HG03095 (cell line): Measurements from ENCODE around the gene RRAGD.

Source experiments
- ATAC-seq: cut with Tn5 transposase; IDR thresholded peaks from one replicate; pipeline ENCODE4 v1.9.1; 2021; ENCODE audit warnings: moderate library complexity; ENCODE audit not compliant: unreplicated experiment

The RRAGD gene

DNA sequence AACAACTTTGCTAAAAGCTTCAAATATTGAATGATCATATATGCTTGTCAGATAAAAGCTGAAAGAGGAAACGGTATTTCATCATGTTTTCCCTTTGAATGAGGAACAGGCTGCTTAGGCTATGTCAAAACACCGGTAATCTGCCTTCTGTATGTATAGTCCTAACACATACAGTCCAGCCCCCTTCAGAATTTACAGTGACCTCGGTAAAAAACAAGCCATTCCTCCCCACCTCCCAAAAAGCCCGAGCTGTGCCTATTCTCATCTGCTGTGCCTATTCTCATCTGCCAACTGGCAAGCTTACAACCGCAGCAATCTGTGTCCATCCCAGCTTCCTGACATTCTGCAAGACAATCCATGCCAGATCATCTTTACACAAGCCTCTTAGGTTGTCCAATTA is 32.8 kb downstream of the RRAGD start:
- ATAC-seq: no peak

DNA sequence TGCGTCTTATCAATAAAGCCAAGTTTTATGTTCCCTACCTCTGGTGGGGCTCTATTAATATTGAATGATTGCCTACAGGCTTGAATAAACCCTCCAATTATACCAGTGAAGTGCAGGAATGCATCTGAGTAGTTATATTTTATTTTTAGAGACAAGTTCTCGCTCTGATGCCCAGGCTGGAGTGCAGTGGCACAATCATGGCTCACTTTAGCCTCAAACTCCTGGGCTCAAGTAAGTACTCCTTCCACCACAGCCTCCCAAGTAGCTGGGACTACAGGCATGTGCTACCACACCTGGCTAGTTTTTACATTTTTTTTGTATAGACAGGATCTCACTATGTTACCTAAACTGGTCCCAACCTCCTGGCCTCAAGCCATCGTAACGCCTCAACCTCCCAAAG is 33.4 kb downstream of the RRAGD start:
- ATAC-seq: no peak

DNA sequence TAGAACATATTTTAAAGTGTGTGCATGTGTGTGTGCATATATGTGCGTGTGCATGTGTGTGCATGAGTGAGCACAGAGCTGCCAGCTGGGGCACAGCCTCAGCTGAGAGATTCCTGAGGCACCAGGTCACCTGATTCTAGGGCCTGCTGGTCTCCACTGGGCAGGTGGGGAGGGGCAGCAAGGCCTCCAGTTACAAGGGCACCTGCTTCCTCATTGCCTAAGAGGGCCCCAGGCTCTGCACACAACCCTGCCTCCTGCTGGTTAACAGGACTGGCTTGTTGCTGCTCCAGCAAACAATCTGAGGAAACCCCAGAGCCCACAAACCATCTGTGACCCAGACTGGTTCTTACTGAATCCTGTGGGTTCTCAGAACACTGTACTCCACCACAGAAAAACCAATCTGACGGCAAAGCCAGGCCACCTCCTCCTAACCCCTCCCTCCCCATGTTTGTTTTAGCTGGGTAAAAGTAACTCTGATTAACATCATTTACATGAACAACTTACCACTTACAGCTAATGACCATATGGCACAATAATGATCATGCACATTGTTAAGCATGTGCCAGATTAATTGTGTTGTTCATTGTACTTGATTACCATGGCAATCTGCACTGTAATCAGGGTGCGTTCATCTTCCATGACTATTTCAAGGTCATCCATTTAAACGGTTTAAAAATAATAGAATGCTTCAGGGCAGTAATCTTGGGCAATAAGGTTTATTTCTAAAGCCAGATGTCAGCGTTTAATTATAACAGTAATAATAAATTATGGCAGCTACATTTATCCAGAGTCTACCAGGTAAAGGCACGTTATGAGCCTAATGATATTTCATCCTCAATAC is 36.4 kb downstream of the RRAGD start:
- ATAC-seq: peak; percentile 64

DNA sequence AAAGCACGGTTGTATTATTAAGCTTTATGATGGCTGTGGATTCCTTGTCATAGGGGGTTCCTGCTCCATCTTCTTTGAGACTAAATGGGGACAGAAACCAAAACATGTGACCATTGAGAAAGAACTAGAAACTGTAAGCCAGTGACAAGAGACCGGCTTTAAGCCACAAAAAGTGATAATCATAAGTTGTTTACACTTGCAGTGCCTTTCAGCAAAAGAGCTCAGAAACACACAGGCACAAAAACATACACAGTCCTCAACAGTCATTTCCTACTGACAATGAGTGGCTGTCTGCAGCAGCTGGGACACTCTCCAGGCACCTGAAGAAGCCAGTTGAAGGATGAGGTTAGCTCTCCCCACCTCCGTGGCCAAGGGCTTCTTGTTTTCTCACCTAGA is 39.6 kb downstream of the RRAGD start:
- ATAC-seq: peak; percentile 50

DNA sequence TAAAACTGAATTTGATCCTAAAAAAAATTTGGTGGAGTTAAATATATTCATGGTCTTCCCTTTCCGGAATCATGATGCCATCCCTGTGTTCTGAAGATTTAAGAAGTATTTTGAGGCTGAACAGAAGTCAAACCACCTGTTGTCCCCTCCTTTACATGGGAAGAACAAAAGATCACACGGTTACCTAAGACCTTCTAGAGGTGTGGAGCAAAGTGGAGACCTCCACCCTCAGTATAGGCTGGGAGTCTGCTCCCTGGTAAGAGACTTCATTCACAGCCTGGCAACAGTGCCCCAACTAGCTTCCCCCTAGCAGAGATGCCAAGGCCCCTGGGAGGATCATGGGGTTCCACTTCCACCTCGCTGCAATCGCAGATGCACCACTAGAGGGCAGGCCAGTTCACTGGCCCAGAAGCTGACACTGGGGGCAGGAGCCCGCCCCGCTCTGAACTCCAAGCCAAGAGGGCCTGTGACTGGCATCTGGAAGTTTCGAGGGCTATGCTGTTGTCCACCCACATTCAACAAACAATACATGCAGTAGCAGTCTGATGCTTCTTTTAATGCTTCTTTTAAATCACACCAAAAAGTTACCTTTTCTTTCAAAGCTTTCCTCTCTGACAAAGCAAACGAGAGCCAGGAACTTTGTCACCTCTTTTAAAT is 40.1 kb downstream of the RRAGD start:
- ATAC-seq: peak; percentile 59

DNA sequence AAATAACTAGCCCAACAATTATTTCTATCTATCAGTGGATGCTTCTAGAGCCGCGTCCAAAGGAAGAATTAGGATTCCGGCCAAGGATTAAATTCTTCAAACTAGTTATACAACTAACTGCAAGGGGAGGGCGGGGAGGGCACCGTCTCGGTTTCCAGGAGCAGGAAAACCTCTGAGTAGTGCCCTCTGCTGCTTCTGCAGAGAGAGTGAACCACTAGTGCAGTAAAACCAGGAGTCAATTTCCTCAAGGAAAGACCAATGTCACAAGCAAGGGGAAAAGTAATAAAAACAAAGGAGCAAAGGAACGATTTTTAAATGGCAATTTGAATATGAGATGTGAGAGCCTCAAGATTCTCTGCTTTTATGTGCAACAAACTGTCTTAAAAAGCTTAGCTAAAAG is 43.1 kb downstream of the RRAGD start:
- no peak for ATAC-seq

DNA sequence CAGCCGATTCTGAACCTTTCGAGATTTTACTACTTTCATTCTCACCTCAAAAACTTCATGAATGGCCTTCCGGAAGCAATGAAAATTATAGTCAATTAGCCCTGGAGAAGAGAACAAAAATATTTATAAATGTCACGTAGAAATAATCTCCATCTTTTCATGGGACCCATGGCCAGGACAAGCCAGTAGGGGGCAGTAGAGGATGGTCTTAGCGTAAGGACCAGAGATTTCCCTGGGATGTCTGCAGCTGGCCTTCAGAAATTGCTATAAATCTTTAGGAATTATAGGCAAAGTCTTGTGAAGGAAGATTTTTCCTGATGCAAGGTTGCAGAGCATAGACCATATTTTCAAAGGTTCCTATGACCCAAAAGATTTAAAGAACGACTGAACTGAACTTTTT is 44.0 kb downstream of the RRAGD start:
- no peak for ATAC-seq

DNA sequence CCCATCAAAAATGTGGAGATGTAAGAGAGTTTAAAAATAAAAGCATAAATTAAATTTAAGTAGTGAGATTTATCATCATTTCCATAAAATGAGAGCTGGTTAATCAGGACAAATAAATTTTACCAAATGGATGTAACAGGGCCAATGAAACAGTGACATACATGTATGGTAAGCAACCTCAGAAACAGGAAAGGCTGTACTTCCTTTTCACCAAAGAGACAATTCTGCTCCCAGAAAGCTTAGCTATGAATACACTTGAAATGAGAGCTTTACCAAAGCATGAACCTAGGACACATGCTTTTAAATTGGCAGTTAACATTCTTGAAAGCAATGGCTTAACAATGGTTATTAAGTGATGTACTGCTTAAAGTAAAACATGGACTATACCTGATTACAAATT is 47.5 kb downstream of the RRAGD start:
- ATAC-seq: no peak

DNA sequence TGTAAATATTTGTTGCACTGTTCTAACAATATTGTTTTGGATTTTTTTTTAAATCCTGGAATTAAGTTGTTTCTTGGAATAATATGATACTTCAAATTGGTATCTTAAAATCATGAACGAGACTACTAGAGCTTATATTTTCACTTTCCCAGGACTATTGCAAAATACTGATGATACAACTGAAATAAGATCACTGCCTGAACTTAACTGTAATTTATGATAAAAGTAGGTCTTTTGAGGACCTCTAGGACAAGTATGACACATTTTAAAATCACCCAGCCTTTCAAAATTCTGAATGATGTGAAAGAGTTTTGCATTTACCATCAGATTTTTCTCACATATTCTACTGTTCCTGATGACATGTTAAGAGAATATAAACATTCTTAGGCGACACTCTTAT is 50.9 kb downstream of the RRAGD start:
- no peak for ATAC-seq

DNA sequence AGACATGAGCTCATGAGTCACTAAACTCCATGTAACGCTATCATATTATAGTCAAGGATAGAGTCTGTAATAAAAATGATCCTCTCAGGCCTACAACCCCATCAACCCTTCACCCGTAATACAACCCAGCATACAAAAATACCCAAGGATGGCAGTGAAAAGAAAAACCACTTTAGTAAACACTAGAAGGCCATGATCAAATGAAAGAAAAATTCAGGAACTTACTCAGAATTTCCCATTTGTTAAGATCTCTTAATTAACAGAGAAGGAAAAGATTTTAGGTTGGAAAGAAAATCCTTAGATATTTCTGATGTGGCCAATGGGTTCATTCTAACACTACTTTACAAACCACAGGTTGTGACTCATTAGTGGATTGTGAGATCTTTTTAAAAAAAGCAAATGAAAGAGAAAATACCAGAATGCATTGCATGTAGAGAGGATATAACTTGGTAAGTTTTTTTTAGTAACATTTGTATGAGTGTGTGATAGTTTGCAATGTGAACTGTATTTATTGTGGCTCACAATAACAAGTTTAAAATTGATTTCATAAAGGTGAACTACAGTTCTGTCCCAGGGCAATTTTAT is 51.6 kb downstream of the RRAGD start:
- peak; percentile 52 for ATAC-seq

DNA sequence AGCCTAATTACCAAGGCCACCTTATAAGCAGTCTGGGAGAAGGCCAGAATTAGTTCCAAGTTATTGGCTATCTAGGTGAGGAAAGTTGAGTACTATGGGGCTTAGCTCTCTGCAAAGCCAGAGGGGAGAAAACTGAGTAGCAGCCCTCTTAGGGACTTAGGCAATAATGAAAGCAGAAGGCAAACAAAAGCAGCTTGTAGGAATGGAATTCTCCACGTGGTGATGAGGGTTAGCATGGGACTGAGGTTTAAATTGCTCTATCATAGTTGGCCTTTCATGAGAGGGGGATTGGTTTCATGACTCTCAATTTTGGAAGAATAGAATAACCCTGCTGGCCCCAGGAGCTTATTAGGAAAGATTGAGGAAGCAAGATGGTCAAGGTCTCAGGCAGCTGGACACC is 52.5 kb downstream of the RRAGD start:
- ATAC-seq: no peak

DNA sequence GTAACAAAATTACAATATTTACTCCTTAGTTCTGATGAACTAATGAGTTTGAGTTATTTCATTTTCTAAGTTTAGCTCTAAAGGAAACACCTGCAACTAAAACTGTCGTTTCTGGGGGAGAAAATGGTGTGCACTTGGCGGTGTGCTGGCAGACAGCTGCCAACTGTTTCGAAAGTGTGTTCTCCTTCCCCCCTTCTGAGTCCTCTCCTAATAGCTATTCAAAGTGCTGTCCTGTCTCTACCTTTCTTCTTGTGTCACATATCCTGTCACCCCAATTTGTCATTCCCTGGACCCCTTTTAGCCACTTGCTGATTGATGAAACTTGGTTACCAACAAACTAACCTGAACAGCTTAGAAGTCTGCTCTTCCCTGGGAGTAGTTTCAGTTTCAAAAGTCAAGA is 54.7 kb downstream of the RRAGD start:
- peak; percentile 40 for ATAC-seq

DNA sequence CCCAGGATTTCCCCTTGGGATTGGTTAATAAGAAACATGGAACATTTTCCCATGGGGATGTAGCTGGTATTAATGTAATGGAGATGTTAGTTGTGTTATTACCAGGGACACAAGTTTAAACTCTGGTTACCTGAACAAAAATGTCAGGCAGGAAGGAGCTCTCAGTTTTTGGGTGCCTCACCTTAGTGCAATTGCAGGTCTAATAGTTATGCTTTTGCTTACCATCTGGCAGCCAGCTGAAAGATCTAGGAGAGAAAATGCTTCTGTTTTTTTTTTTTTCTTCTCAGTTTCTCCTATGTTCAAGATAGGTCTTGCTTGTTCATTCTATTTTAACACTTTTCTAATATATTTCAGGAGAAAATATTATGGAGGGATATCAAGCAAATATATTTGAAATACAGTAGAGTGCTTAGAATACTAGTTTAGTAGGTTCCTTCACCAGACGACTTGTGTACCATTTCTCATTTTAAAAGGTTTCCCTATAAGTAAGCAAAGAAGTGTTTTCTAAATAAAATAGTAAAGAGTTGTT is 55.4 kb downstream of the RRAGD start:
- no peak for ATAC-seq

DNA sequence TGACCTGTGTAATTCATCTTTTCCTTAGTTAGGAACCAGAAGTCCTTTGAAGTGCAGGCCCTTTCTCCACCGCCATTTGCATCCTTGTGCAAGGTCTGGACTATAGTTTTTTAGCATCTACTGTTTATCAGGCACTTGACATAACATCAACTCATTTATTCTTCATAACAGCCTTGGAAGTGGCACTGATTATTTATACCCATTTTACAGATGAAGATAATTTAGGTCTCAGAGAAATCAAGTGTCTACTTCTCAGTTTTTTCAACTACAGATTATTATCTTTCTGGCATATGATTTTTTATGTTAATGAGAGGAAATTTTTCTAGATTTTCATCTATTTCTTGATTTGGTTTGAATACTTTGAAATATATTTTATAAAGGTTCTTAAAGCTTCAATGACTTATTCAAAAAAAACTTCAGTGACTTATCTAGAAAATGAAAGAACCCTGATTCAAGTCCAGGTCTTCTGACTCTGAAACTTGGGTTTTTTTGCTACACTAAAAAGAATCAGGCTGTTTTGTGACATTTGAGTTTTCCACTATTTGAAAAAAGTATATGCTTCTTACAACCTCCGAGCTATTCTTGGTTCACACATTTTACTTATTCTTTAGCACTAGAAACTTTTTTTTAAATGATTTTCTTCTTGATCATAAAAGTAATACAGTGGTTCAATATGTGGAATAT is 56.4 kb downstream of the RRAGD start:
- ATAC-seq: no peak

DNA sequence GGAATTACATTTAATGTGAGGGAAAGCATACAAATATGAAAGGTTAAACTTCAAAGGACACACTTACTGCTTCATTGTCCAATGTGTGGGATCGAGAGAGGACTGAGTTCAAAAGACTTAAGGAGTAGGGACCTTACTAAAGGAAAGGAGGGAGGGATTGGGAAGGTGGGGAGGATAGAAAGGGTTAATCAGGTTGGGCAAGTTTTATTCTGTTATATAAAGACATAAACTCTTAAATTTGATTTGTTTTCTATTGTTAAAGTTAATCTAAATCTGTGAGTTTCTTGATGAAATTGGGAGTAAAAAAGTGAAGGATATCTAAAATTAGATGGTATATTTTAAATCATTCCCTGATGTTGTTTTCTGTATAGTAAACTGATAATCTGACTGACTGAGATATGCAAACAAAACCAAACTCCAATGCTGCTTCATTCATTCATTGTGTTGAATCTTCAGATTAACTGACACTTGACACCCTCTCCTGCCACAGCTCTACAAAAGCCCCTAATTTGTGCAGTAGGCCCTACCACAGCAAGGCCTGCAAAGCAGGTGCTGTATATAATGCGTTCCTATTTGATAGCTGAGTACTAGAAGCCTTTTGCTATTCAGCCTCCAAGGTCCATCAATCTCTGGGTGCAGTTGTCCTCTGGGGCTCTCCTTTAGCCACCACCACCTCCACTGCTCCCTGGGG is 58.2 kb downstream of the RRAGD start:
- no peak for ATAC-seq

DNA sequence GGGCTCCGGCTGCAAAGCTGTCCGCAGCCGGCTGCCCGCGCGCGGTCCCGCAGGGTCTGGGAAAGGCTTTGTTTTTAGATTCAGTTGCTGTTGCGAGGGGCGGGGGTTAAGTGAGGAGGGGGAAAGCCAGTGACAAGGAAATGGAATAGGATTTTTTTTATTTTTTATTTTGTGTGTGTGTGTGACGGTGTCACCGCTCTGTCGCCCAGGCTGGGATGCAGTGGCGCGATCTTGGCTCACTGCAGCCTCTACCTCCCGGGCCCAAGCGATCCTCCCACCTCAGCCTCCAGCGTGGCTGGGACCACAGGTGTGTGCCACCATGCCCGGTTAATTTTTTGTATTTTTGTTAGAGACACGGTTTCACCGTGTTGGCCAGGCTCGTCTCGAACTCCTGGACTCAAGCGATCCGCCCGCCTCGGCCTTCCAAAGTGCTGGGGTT is 58.9 kb downstream of the RRAGD start:
- no peak for ATAC-seq

DNA sequence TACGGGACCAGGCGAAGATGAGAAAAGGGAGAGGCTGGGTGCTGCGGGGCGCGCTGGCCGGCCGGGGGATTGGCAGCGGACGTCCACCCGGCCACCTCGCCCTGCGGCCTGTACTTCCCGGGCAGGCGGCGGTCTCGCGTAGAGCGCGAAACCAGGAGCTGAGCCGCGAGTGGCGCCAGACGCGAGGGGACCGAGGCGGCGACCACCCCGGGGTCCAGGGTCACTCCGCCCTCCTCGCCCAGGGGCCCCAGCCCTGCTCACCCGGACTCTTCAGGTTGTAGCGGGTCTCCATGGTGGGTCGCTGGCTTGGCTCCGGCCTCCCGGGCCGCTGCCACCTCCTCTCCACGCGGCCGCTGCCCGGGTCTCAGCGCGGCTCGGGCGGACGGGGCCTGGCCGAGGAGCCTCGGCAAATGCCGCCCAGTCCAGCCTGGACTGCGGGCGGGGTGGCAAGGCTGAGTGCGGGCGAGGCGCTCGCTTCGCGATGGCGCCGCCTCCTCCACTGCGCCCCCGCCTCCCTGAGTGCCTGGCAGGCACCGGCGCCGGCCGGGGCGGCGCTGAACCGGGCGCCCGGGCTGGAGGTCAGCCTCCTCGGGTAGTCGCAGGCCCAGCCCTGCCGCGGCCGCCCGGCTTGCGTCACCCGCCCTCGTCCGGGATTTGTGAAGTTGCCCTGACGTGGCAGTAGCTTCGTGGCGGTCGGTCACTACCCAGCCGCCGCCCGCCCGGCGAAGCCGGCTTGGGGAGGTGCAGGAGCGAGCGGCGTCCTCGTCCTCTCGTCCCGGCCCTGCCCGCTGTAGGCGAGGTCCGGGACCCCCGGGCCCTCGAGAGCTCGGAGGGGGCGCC is 59.6 kb downstream of the RRAGD start, which contains the start of gene UBE2J1:
TSS of gene UBE2J1 (minus strand) at position 445 of the 840 bp plus-strand sequence. CDS start at position 292, 153 bp downstream.
- ATAC-seq: peak; percentile 32

DNA sequence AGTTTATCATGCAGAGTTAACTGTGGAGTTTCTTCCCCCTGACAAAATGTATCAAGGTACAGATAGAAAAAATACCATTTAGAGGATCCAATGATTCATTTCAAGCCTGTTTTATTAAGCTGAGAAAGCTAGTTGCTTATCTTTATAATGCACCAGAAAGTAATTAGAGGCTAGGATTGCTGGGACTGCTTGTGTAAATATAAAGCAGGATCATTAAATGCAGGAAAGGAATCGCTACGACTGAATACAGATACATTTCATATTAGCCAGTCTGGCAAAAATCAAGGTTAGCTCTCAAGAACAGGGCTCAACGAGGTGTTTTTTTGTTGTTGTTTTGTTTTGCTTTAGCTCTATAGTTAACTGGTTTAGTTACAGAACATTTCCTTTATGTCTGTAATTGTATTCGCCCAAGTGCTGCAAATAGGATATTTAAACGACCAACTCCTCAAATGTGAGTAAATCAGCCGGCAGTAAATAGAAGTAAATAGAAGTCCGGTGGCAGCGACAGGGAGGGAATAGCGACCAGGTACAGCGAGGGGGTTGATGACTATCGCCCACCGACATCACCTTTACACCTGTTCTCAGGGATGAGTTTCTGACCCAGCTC is 60.3 kb downstream of the RRAGD start:
- no peak for ATAC-seq

DNA sequence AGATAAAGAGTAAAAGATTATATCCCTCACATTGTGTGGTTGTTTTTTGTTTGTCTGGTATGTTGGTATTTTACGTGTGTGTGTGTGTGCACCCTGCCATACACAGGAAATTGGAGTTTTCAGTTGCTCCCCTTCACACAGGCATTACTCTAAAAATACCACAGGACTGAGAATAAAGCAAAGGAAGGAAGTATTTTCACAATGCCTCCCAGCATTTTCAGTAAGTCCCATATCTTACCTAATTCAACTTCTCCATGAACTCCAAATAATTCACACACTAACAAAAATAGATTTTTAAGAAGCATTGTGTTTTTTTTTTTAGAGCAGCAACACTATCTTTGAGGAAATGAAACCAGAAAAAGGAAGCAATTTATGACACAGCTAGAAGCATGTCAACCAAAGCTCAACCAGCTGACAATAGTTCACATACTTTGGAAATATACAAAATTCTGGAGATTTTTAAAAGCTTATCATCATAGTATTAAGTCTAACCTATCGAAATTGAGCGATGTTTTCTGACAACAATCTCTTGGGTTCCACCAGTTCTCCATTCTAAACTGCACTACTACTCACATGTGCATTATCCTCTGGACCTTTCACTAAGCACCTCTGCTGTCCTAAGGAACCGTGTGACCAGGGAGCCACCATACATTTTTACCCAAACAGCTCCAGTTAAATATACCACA is 61.6 kb downstream of the RRAGD start:
- peak; percentile 40 for ATAC-seq
